ENCODE measurements around the gene KRT34.

DNA sequence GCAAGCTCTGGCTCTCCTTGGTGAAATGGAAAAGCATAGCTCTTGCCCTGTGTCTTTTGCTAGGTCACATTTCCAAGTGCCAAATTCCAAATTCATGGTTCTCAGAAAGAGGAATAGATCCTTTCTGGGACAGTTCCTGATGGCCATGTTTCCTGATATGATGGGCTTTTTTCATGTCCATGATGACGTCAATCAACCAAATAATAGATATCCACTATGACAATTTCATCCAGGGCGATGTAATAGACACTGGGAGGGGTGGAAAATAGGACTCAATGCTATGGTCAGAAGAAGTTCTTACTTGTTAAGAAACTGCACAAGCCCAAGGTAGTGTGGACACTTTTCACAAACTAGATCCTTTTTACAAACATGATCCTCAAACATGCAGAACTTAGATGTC lies 30.9 kb downstream of the KRT34 start:
- TF ChIP-seq, protein P1, sequence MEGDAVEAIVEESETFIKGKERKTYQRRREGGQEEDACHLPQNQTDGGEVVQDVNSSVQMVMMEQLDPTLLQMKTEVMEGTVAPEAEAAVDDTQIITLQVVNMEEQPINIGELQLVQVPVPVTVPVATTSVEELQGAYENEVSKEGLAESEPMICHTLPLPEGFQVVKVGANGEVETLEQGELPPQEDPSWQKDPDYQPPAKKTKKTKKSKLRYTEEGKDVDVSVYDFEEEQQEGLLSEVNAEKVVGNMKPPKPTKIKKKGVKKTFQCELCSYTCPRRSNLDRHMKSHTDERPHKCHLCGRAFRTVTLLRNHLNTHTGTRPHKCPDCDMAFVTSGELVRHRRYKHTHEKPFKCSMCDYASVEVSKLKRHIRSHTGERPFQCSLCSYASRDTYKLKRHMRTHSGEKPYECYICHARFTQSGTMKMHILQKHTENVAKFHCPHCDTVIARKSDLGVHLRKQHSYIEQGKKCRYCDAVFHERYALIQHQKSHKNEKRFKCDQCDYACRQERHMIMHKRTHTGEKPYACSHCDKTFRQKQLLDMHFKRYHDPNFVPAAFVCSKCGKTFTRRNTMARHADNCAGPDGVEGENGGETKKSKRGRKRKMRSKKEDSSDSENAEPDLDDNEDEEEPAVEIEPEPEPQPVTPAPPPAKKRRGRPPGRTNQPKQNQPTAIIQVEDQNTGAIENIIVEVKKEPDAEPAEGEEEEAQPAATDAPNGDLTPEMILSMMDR (IDR thresholded peaks at IDR 0.05), result no peak
- TF ChIP-seq POLR2AphosphoS5 (IDR thresholded peaks at IDR 0.05; ENCODE audit: insufficient read depth in 1 of 2, low read depth in 1 of 2), result no peak

Measured in vagina (tissue), 2 donors.